GM12891 (cell line): Measurements from ENCODE around the gene MYO7B.

Experiments
- POLR2A ChIP-seq: IDR thresholded peaks from 2 replicates; pipeline ENCODE4 v1.6.1; 2011; ENCODE audit warnings: low read depth, low read length, control low read depth
- POLR2AphosphoS5 ChIP-seq: IDR thresholded peaks from 2 replicates; pipeline ENCODE4 v1.6.1; 2011; ENCODE audit warnings: low read depth, low read length, control low read depth
- TAF1 ChIP-seq: IDR thresholded peaks from 2 replicates; pipeline ENCODE4 v1.6.1; 2011; ENCODE audit warnings: low read depth, low read length, control low read depth

GRCh38 chr2:127630864-127631540 lies 95.5 kb downstream of the MYO7B start:
- TF ChIP-seq POLR2A (no peak), TAF1 (no peak), POLR2AphosphoS5 (no peak)
